ENCODE results near the gene TRPM1. TPM values are rescaled to one million over a fixed set of nuclear protein-coding genes. Genes with fewer than 3 reads are reported as not detected.

Gene TRPM1
- total RNA-seq, 4 donors from 2014 or later = not detected

GRCh38 chr15:31084176-31084575 is 17.3 kb downstream of the TRPM1 start:
- no peak overlapping the region for H3K27ac ChIP-seq
- DNase-seq = no peak
- no peaks in the 10 kb centered on the region for H3K36me3 ChIP-seq
- TF ChIP-seq CTCF (IDR thresholded peaks at IDR 0.05) = no peak
- no peak for TF ChIP-seq POLR2A (IDR thresholded peaks at IDR 0.05)
- no peaks in the 10 kb centered on the region for H3K4me1 ChIP-seq
- no peaks in the 10 kb centered on the region for H3K9me3 ChIP-seq
- H3K27me3 ChIP-seq = no peaks in the 10 kb centered on the region
- no peak overlapping the region for H3K4me3 ChIP-seq

- Histone ChIP-seq H3K27me3 (no peaks in the 10 kb centered on the region), H3K9me3 (no peaks in the 10 kb centered on the region), H3K4me3 (no peak overlapping the region), H3K4me1 (no peaks in the 10 kb centered on the region), H3K27ac (no peak overlapping the region), H3K36me3 (no peaks in the 10 kb centered on the region)
- DNase-seq = no peak
- TF ChIP-seq CTCF (IDR thresholded peaks at IDR 0.05) = no peak
- TF ChIP-seq POLR2A (IDR thresholded peaks at IDR 0.05) = no peak
Observed at GRCh38 chr15:31083370-31083780, 18.1 kb downstream of the TRPM1 start.

DNA sequence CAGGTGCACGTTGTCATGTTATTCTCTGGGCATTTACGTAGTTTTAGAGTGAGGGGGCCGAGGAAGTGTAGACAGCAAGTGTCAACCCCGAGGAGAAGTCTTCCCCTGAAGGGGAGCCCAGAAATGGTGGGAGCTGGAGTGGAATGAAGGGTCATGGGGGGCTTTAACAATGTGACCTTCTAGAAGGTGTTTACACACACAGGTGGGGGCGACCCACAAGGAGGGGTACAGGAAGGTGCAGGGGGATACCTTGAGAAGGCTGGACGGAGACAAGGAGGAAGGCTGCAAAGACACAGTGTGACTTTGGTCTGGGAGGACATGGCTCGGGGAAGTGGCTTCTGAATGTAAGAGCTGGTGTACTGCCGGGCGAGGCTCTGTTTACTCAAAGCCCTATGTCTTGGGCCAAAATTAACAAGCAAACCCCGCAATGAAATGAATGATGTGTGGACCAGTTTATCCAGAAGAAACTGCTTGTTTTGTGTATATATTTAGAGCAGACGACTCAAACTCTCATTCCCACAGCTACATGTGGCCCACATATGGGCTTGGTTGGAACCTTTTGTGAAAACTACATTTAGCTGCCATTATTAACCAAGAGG is 18.7 kb downstream of the TRPM1 start:
- no peak for DNase-seq
- Histone ChIP-seq H3K9me3 (no peaks in the 10 kb centered on the region), H3K4me1 (no peaks in the 10 kb centered on the region), H3K4me3 (no peak overlapping the region), H3K27me3 (no peaks in the 10 kb centered on the region), H3K27ac (no peak overlapping the region), H3K36me3 (no peaks in the 10 kb centered on the region)
- no peak for TF ChIP-seq CTCF (IDR thresholded peaks at IDR 0.05)
- TF ChIP-seq POLR2A (IDR thresholded peaks at IDR 0.05) = no peak

GRCh38 chr15:31081588-31082250 is 19.8 kb downstream of the TRPM1 start:
- H3K27me3 ChIP-seq = no peaks in the 10 kb centered on the region
- no peak overlapping the region for H3K4me3 ChIP-seq
- TF ChIP-seq CTCF (IDR thresholded peaks at IDR 0.05) (no peak), POLR2A (IDR thresholded peaks at IDR 0.05) (no peak)
- no peaks in the 10 kb centered on the region for H3K9me3 ChIP-seq
- H3K27ac ChIP-seq = no peak overlapping the region
- no peaks in the 10 kb centered on the region for H3K36me3 ChIP-seq
- DNase-seq = no peak
- no peaks in the 10 kb centered on the region for H3K4me1 ChIP-seq

GRCh38 chr15:31081056-31081455 is 20.5 kb downstream of the TRPM1 start:
- Histone ChIP-seq H3K27ac (peak overlapping the region in 1 of 4 donors; percentile 21), H3K4me3 (peak overlapping the region in 3 of 4 donors; percentile 6 to 36 (median 27)), H3K4me1 (no peaks in the 10 kb centered on the region)

More at GRCh38 chr15:31081056-31081455, 20.5 kb downstream of the TRPM1 start:
- Histone ChIP-seq H3K27me3 (no peaks in the 10 kb centered on the region), H3K36me3 (no peaks in the 10 kb centered on the region), H3K9me3 (no peaks in the 10 kb centered on the region)
- no peak for TF ChIP-seq POLR2A (IDR thresholded peaks at IDR 0.05)
- no peak for TF ChIP-seq CTCF (IDR thresholded peaks at IDR 0.05)
- DNase-seq = no peak
